Osteoblast (primary cell): Measurements from ENCODE around the gene PARK7. TPM values are rescaled to one million over a fixed set of nuclear protein-coding genes. Genes with fewer than 3 reads are reported as not detected.

Experiments
- DNase-seq: peaks from one replicate; pipeline ENCODE4 v3.0.0; 2011; ENCODE audit warnings: low spot score, mixed read lengths; ENCODE audit not compliant: insufficient read length; ENCODE audit errors: missing footprints
- H2AFZ ChIP-seq: 2 replicates; pipeline ENCODE4 v1.6.0; 2011; ENCODE audit warnings: mild to moderate bottlenecking, low read length
- H3K27ac ChIP-seq: 2 replicates; pipeline ENCODE4 v1.5.1; 2011; ENCODE audit warnings: mild to moderate bottlenecking, low read depth, low read length, moderate library complexity
- H3K27me3 ChIP-seq: 2 replicates; pipeline ENCODE4 v1.6.0; 2012; ENCODE audit warnings: mild to moderate bottlenecking, control low read depth, inconsistent platforms, low read length, moderate library complexity; ENCODE audit not compliant: insufficient read depth
- H3K36me3 ChIP-seq: 2 replicates; pipeline ENCODE4 v1.5.1; 2011; ENCODE audit warnings: mild to moderate bottlenecking, low read length, control low read depth, moderate library complexity; ENCODE audit not compliant: insufficient read depth
- H3K4me1 ChIP-seq: 2 replicates; pipeline ENCODE4 v1.5.1; 2011; ENCODE audit warnings: mild to moderate bottlenecking, low read length, control low read depth, moderate library complexity; ENCODE audit not compliant: insufficient read depth
- H3K4me2 ChIP-seq: 2 replicates; pipeline ENCODE4 v1.6.0; 2011; ENCODE audit warnings: mild to moderate bottlenecking, low read length; ENCODE audit not compliant: insufficient read depth
- H3K4me3 ChIP-seq: fragments of 200-600 bp; sonication (generic); 3 replicates; pipeline ENCODE4 v1.5.1; 2012; ENCODE audit warnings: mild to moderate bottlenecking, low read length, inconsistent platforms; ENCODE audit not compliant: insufficient read depth
- H3K79me2 ChIP-seq: 2 replicates; pipeline ENCODE4 v1.6.0; 2012; ENCODE audit warnings: mild to moderate bottlenecking, low read length, control low read depth, inconsistent platforms; ENCODE audit not compliant: insufficient read depth
- H3K9me3 ChIP-seq: 2 replicates; pipeline ENCODE4 v1.5.1; 2011; ENCODE audit warnings: low read depth, low read length, control low read depth
- H4K20me1 ChIP-seq: 2 replicates; pipeline ENCODE4 v1.6.0; 2012; ENCODE audit warnings: mild to moderate bottlenecking, low read length, control low read depth; ENCODE audit not compliant: insufficient read depth
- small RNA-seq: library from RNA; depleted of rRNA; stranded (forward); fragments of <200 nt; gene quantifications from one replicate; pipeline ENCODE3, GENCODE V24; 2012
- total RNA-seq: library from RNA; depleted of rRNA; stranded (reverse); fragments of >200 nt; gene quantifications from 2 replicates; pipeline ENCODE4 v1.2.3, GENCODE V29; 2012
- TF ChIP-seq, protein P1 (sequence below): IDR thresholded peaks from 2 replicates; pipeline ENCODE4 v1.5.1; 2011; ENCODE audit warnings: mild to moderate bottlenecking, low read depth, low read length, moderate library complexity; ENCODE audit errors: extremely low read depth

The PARK7 gene
- total RNA-seq, 1 donor: 168 TPM

DNA sequence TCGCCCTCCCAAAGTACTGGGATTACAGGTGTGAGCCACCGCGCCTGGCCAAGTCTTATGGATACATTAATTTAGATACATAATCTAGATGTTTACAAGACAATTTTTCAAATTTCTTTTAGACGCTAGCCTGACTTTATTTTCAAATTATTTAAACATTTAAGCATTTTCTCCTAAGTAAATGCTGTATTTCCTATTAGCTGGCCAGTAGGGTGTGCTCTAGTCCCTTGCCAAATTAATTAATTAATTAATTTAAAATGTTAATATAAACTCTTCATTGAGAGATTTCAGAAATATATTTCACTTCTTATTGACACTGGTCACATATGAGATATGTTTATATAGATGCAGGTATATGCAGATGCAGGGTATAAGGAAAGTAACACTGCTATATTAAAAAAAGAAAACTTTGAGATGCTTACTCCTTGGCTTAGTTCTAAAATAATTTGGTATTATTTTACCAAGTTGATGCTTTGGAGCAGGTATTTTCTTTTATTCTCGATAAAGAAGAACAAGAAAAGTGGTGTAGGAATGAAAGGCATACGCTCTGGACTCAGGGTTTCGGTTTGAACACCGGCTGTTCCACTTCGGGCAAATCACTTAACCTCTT, 69.8 kb downstream of the PARK7 start:
- no peak for DNase-seq
- Histone ChIP-seq H3K4me2 (no peak overlapping the region), H3K79me2 (peaks cover 7% of the 10 kb centered on the region), H3K27ac (no peak overlapping the region), H4K20me1 (no peaks in the 10 kb centered on the region), H3K27me3 (no peaks in the 10 kb centered on the region), H3K36me3 (no peaks in the 10 kb centered on the region), H3K9me3 (no peaks in the 10 kb centered on the region), H3K4me1 (peaks cover 29% of the 10 kb centered on the region), H2AFZ (no peak overlapping the region), H3K4me3 (no peak overlapping the region)
- TF ChIP-seq, protein P1, sequence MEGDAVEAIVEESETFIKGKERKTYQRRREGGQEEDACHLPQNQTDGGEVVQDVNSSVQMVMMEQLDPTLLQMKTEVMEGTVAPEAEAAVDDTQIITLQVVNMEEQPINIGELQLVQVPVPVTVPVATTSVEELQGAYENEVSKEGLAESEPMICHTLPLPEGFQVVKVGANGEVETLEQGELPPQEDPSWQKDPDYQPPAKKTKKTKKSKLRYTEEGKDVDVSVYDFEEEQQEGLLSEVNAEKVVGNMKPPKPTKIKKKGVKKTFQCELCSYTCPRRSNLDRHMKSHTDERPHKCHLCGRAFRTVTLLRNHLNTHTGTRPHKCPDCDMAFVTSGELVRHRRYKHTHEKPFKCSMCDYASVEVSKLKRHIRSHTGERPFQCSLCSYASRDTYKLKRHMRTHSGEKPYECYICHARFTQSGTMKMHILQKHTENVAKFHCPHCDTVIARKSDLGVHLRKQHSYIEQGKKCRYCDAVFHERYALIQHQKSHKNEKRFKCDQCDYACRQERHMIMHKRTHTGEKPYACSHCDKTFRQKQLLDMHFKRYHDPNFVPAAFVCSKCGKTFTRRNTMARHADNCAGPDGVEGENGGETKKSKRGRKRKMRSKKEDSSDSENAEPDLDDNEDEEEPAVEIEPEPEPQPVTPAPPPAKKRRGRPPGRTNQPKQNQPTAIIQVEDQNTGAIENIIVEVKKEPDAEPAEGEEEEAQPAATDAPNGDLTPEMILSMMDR: peak; percentile 72

DNA sequence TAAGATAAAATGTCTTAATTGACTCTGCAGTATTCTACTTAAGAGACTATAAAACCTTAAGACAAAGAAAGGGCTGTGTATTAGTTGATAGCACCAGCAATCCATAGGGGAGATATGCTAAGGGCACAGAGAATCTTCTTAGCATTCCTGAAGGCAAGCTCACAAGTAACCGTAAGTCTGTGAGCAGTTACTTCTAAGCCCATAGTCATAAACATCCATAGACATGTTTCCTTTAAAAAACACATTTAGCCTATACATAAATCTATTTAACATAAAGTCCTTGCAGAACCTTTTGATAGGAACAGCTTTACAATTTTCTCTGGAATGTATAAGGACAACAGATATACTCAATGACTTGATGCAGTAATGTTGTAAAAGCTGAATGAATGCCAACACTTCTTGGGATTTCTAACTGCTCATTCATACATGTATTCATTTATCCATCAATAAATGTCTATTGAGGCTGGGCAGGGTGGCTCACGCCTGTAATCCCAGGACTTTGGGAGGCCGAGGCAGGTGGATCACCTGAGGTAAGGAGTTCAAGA, 70.9 kb downstream of the PARK7 start:
- no peaks in the 10 kb centered on the region for H3K27me3 ChIP-seq
- H3K27ac ChIP-seq: no peak overlapping the region
- TF ChIP-seq, protein P1: no peak
- H2AFZ ChIP-seq: no peak overlapping the region
- H3K9me3 ChIP-seq: no peaks in the 10 kb centered on the region
- H3K36me3 ChIP-seq: no peaks in the 10 kb centered on the region
- H3K4me2 ChIP-seq: no peak overlapping the region
- H3K4me1 ChIP-seq: peaks cover 18% of the 10 kb centered on the region
- H4K20me1 ChIP-seq: no peaks in the 10 kb centered on the region
- H3K4me3 ChIP-seq: no peak overlapping the region
- H3K79me2 ChIP-seq: no peaks in the 10 kb centered on the region
- DNase-seq: no peak

DNA sequence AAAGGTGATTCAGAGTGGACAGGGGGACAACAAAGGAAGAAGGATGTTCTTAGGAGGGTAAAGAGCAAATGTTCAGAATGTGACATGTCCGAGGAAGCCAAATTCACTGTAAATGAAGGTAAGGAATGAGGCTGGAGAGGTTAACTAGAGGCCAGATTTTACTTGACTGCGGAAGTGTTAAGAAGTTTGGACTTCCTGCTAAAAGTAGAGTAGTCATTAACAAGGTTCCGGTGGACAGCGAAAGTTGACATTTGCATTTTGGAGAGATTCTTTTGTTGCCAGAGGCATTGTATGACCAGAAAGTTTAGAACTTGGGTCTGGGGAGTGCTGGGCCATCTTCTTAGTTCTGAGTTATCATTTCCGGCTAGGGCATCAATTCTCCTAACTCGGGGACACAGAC, 71.8 kb downstream of the PARK7 start:
- H4K20me1 ChIP-seq: no peaks in the 10 kb centered on the region
- TF ChIP-seq, protein P1: no peak
- no peaks in the 10 kb centered on the region for H3K27me3 ChIP-seq
- H3K36me3 ChIP-seq: no peaks in the 10 kb centered on the region
- no peak overlapping the region for H3K4me3 ChIP-seq
- H3K4me2 ChIP-seq: no peak overlapping the region
- H3K9me3 ChIP-seq: no peaks in the 10 kb centered on the region
- H3K4me1 ChIP-seq: peaks cover 9% of the 10 kb centered on the region
- H3K27ac ChIP-seq: no peak overlapping the region
- H2AFZ ChIP-seq: no peak overlapping the region
- DNase-seq: no peak
- no peaks in the 10 kb centered on the region for H3K79me2 ChIP-seq

Small RNA genes lying within 50 kb of the gene (small RNA-seq; reads per million reads assigned to genes)
- not detected for gene RF00019

Other genes with a start within 250 kb of the PARK7 start
- 101 and 103 TPM in 2 replicates for gene VAMP3, start 190.4 kb upstream of the PARK7 start, total RNA-seq
- gene PER3, start 177.4 kb upstream of the PARK7 start, total RNA-seq: 22.4 and 24.2 TPM in 2 replicates
- under 0.01 and 0.29 TPM in 2 replicates for gene UTS2, start 108.6 kb upstream of the PARK7 start, total RNA-seq
- under 0.01 TPM in 2 replicates for gene TNFRSF9, start 20.9 kb upstream of the PARK7 start, total RNA-seq
- 60.4 and 69.5 TPM in 2 replicates for gene ERRFI1, start 64.6 kb downstream of the PARK7 start, total RNA-seq